Stimulated activated CD8-positive, alpha-beta memory T cell treated with anti-CD3 and anti-CD28 coated beads, Interleukin-15, amount 100 ng/mL, for 1 hour (primary cell): Measurements from ENCODE around the gene HLX.

Source experiments
- DNase-seq: peaks from one replicate; pipeline ENCODE4 v3.0.0-alpha.2; 2020; ENCODE audit warnings: low read depth

Gene HLX

DNA sequence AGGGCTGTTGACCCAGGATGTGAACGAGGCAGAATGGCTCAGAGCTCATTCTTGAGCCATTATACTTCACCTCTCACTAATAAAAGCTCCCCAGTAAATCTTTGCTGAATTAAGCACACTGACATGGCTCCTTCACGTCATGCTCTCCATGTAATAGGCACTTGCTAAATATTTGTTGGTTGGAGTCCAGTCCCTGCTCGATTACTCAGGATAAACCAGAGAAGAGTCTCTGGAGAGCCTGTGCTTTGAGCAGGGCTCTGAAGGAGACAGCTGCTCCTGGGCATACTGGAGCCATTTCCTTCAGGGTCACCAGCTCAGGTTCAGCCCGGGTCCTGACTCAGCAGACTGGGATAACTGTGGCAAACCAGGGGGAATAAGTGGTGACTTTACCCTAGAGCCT lies 46.9 kb downstream of the HLX start:
- no peak for DNase-seq

DNA sequence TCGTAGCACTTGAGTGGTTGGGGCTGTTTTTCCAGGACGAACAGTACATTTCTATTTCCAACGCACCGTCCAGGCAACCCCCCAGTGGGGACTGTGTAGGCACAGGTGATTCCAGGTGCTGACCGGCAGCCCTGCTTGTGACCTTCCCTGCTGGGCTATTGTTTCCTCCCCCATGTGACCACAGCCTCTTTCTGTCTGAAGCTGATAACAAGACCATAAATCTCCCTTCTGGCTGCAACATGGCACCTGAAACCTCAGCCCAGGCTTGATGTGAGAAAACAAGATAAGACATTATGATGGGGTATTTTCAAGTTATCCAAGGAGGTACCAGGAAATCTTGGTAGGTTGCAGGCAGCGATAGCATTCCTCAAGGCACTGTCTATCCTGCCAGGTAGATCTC lies 48.2 kb downstream of the HLX start:
- no peak for DNase-seq

DNA sequence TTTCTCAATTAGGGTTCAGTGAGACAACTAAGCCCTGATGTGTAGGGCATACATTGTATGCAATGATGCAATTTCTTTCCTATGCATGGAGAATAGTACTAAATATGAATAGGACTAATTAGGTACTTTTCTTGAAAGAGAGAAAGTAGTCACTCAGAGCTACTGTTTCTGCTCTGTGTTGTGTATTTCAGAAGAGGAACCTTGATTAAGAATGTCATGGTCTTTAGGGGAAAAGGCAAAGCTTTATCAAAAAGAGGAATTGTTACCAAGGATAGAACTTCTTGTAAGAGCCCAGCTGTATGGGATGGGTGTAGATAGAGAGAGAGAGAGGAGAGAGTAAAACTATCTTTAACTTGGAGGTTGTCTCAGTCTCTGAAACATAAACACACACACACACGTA lies 49.1 kb downstream of the HLX start:
- no peak for DNase-seq

DNA sequence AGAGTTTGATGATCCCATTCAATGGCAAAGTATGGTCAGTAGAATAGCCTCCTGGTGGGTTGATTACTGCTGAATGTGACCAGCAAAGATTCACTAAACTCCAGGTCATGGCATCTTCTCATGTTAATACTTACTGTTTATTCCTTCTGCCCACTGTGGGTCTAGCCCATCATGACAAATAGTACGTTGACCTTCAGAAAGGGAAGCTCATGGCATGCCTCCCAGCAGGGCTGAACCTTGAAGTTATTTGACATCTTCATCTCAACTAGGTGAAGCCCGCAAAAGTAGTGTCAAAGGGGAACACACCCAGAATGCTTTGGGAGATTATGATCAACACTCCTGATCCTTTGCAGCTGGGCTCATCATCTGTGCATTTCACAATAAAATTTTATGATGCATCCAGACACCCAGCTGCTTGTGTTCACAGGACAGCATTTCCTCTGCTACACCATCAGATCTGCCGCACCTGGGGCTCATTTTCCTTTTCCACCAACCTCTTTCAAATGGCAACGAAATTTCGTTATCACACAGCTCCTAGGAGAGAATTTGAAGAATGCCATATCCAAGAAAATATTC lies 49.6 kb downstream of the HLX start:
- no peak for DNase-seq

DNA sequence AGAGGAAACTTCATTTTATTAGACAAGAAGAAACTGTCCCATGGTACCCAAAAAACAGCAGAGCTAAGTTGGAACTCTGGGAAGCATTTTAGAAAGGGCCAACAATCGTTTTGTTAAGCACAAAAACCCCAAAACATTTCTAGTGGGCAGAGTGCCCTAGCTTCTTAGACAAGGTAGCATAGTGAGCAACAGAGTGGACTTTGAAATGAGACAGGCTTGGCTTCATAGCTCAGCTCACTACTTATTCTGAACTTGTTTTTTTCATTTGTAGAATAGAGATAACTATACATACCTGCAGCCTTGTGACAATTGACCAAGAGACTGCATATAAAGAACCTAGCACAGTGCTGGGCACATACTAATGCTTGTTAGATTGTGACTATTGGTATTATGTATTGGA lies 50.1 kb downstream of the HLX start:
- DNase-seq: no peak
